WI38 (cell line): ENCODE data around the gene RBMS3.

Source experiments
- H3K4me3 ChIP-seq: 2 replicates; pipeline ENCODE4 v1.5.1; 2011; ENCODE audit warnings: low read depth, mild to moderate bottlenecking, control low read depth, low read length
- TF ChIP-seq, protein P1 (sequence below): IDR thresholded peaks from 2 replicates; pipeline ENCODE4 v1.5.1; 2012; ENCODE audit warnings: low read depth, mild to moderate bottlenecking, control low read depth, low read length

Gene RBMS3

DNA sequence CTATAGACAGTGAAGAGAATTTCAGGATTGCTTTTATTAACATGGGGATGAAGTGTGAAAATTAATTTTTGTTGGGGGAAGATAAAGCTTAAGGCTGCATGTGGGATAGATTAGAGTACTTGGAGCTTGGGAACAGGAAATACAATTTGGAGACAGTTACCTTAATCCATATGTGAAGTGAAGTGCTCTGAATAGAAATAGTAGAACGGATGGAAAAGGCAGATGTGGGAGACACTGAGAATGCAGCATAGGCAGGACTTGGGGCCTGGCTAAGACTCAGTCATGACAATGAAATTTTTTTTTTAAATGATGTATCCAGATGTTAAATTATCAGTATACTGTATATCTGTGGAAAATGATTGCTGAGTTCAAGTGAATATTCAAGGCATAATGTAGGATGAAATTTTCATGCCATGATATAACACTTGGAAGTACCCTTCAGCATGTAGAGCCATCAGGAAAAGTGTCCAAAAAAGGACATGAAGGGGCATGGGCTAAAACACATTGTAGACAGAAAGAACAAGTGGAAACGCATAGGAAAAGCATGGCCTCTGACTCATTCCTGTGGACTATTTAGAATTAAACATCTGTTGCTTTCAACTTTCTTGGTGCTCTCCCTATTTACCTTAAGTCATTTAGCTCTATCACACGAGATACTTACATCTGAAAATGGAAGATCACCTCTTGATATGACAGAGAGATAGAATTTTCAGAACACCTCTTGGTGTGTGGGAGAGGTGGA is 134.8 kb downstream of the RBMS3 start:
- H3K4me3 ChIP-seq, result no peak overlapping the region
- TF ChIP-seq, protein P1, sequence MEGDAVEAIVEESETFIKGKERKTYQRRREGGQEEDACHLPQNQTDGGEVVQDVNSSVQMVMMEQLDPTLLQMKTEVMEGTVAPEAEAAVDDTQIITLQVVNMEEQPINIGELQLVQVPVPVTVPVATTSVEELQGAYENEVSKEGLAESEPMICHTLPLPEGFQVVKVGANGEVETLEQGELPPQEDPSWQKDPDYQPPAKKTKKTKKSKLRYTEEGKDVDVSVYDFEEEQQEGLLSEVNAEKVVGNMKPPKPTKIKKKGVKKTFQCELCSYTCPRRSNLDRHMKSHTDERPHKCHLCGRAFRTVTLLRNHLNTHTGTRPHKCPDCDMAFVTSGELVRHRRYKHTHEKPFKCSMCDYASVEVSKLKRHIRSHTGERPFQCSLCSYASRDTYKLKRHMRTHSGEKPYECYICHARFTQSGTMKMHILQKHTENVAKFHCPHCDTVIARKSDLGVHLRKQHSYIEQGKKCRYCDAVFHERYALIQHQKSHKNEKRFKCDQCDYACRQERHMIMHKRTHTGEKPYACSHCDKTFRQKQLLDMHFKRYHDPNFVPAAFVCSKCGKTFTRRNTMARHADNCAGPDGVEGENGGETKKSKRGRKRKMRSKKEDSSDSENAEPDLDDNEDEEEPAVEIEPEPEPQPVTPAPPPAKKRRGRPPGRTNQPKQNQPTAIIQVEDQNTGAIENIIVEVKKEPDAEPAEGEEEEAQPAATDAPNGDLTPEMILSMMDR, result no peak

- H3K4me3 ChIP-seq, result no peak overlapping the region
- TF ChIP-seq, protein P1, result no peak
Measured at GRCh38 chr3:29416514-29416913, 135.6 kb downstream of the RBMS3 start.

DNA sequence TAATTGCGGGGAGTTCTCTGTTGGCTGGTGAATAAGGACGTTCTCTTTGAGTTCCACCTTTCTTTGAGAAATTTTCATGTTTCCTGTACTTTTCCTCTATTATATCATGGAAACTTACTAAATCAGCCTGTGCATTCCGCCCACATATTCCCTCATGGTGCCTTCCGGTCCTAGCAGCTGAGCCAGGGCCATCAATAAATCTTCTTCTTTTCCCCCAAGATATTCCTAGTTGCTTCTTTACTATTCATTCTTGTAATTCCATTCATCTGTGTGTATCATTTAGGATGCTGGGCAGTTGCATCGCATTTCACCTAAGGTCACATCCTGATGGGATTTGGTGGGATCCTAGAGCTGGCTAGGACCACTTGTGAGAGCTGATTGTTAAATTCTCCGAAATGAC is 139.2 kb downstream of the RBMS3 start:
- H3K4me3 ChIP-seq, result no peak overlapping the region
- TF ChIP-seq, protein P1, result no peak

GRCh38 chr3:29426302-29427226 is 145.7 kb downstream of the RBMS3 start:
- TF ChIP-seq, protein P1, result no peak
- no peak overlapping the region for H3K4me3 ChIP-seq

GRCh38 chr3:29427266-29428103 is 146.6 kb downstream of the RBMS3 start:
- TF ChIP-seq, protein P1, result no peak
- no peak overlapping the region for H3K4me3 ChIP-seq

DNA sequence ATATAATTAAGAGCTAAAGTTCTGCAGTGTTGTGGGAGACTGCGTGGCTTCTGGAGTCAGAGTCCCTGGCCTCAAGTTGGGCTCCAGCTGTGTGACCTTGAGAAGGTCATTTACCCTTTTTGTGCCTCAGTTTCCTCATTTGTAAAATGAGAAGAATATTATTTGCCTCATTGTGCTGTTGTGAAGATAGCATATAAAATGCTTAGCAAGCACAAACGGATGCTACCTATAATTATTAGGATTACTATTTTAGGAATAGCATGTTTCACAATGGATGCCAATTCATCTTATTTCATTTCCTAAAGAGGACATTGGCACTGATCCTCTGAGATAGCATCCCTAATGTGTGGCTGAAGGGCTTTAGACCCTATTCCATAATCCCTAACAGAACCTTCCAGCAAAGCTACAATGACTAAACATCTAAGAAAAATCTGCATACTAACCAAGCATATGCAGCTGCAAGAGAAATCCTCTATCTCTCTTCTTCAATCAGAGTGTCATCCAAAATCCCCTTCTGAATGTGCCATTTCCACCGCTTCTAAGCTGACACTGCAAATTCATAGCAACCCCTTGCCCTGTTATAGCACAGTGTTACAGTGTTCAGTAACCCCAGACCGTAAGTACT is 148.3 kb downstream of the RBMS3 start:
- no peak overlapping the region for H3K4me3 ChIP-seq
- TF ChIP-seq, protein P1, result no peak
